Muscle of back (tissue), 11 donors: Measurements from ENCODE around the gene HEMK1. TPM values are rescaled to one million over a fixed set of nuclear protein-coding genes. Genes with fewer than 3 reads are reported as not detected.

Experiments
- DNase-seq, 3 donors: peaks; one replicate each; pipeline versions ENCODE4 v3.0.0 to v3.0.0-alpha.2; 2013
- polyA plus RNA-seq, 10 donors: library from polyadenylated mRNA; unstranded; fragments of 120-200 nt; gene quantifications; one replicate each; pipeline ENCODE4 v1.2.1, GENCODE V29; 2013; ENCODE audit not compliant: insufficient read length in 10 of 10

The HEMK1 gene
- polyA plus RNA-seq, 10 donors = 14.3 to 18.4 (median 16.2) TPM

GRCh38 chr3:50612234-50612882, 43.0 kb downstream of the HEMK1 start:
- DNase-seq = no peak

- DNase-seq = no peak
These were observed 43.9 kb downstream of the HEMK1 start for GRCh38 chr3:50612970-50613846.

- DNase-seq = no peak
These were observed 45.9 kb downstream of the HEMK1 start for GRCh38 chr3:50615190-50615589.

GRCh38 chr3:50616003-50616769, 46.9 kb downstream of the HEMK1 start:
- DNase-seq = peak; percentile 75 to 93 (median 88)

GRCh38 chr3:50616770-50617095, 47.4 kb downstream of the HEMK1 start:
- peak; percentile 90 to 94 (median 92) for DNase-seq

GRCh38 chr3:50617096-50617791, 47.9 kb downstream of the HEMK1 start, which contains the start of gene MAPKAPK3:
Gene MAPKAPK3 (plus strand): TSS chr3:50617151. CDS start chr3:50617566, 415 bp downstream.
- DNase-seq = peak in 1 of 3 donors; percentile 81

- peak in 1 of 3 donors; percentile 56 for DNase-seq
These were observed 48.7 kb downstream of the HEMK1 start for GRCh38 chr3:50617911-50618481.

- DNase-seq = no peak
These were observed 51.1 kb downstream of the HEMK1 start for GRCh38 chr3:50620420-50620819.

- no peak for DNase-seq
These were observed 51.5 kb downstream of the HEMK1 start for GRCh38 chr3:50620820-50621219.

- DNase-seq = no peak
These were observed 53.6 kb downstream of the HEMK1 start for GRCh38 chr3:50622881-50623280.

GRCh38 chr3:50623840-50624474, 54.6 kb downstream of the HEMK1 start:
- no peak for DNase-seq

GRCh38 chr3:50624634-50625033, 55.3 kb downstream of the HEMK1 start:
- no peak for DNase-seq

GRCh38 chr3:50625231-50626182, 56.2 kb downstream of the HEMK1 start:
- no peak for DNase-seq

GRCh38 chr3:50626401-50626800, 57.1 kb downstream of the HEMK1 start:
- DNase-seq = no peak

GRCh38 chr3:50627407-50628051, 58.2 kb downstream of the HEMK1 start:
- DNase-seq = no peak

- no peak for DNase-seq
These were observed 59.3 kb downstream of the HEMK1 start for GRCh38 chr3:50628601-50629000.

GRCh38 chr3:50630394-50630793, 61.1 kb downstream of the HEMK1 start:
- no peak for DNase-seq

GRCh38 chr3:50630877-50631276, 61.6 kb downstream of the HEMK1 start:
- DNase-seq = no peak

- DNase-seq = no peak
These were observed 63.1 kb downstream of the HEMK1 start for GRCh38 chr3:50632450-50632849.
